ENCODE measurements around the gene LEF1.

DNA sequence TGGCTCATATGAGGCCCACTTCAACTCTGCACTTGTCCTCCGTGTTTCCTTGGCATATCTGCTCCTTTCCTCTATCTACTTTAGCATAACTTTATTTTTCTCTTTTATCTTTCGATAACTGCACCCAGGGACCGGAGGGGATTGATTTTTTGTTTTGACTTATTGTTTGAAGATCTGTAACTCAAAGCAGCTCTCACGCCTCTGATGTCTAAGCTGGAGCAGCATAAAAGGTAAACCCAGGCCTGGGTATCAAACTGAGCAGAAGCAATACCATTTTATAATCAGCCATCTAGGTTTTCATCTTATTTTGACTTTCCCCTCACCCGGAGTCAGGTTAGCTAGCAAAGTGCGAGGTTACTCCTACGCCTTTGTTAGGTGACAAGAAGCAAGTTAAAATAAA, 28.4 kb downstream of the LEF1 start:
- TF ChIP-seq, protein P1, sequence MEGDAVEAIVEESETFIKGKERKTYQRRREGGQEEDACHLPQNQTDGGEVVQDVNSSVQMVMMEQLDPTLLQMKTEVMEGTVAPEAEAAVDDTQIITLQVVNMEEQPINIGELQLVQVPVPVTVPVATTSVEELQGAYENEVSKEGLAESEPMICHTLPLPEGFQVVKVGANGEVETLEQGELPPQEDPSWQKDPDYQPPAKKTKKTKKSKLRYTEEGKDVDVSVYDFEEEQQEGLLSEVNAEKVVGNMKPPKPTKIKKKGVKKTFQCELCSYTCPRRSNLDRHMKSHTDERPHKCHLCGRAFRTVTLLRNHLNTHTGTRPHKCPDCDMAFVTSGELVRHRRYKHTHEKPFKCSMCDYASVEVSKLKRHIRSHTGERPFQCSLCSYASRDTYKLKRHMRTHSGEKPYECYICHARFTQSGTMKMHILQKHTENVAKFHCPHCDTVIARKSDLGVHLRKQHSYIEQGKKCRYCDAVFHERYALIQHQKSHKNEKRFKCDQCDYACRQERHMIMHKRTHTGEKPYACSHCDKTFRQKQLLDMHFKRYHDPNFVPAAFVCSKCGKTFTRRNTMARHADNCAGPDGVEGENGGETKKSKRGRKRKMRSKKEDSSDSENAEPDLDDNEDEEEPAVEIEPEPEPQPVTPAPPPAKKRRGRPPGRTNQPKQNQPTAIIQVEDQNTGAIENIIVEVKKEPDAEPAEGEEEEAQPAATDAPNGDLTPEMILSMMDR (optimal IDR thresholded peaks at IDR 0.05 in 1 of 3, IDR thresholded peaks at IDR 0.05 in 1 of 3, conservative IDR thresholded peaks at IDR 0.05 in 1 of 3; ENCODE audit: extremely low read depth in 1 of 3, insufficient read depth in 2 of 3, low read length in 3 of 3), result no peak
- no peak for TF ChIP-seq EZH2 (IDR thresholded peaks at IDR 0.05; ENCODE audit: low read length)
